Measurements from ENCODE around the gene KCNJ10.

KCNJ10 gene

DNA sequence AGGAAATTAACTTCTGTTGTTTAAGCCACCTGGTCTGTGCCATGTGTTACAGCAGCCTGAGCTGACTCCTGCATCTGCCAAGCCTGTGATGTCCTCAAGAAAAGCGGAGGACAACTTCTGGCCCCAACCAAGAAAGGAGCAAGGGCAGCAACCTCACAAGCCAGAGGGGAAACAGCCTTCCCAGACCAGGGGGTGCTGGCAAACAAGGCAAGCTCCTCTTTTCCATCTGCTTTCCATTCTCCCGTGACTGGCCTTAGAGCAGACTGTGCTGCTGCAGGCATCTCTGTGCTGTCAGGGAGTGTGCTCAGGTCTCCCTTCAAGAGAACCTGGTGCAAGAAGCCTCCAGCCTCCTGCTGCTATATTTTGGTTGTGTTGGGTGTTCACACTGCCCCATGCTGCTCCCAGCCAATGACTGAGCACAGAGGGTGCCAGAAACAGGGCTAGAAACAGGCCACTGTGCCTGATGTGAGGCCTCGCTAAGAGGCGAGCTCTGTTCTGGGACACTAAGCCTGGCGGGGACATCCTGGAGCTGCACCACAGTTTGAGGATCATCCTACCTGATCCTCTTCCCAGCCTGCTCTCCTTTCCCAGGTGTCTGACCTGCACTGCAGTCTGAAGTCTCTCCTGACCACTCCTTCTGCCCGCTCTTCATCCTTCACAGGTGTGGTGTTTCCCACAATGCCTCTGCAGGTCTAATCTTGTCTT is 88.5 kb downstream of the KCNJ10 start:
- no peak for TF ChIP-seq ZNF274 (IDR thresholded peaks at IDR 0.05; ENCODE audit: low read depth, low read length)
- no peak overlapping the region for H3K4me3 ChIP-seq (ENCODE audit: low read length)

- H3K4me3 ChIP-seq (ENCODE audit: low read length), result no peak overlapping the region
- no peak for TF ChIP-seq ZNF274 (IDR thresholded peaks at IDR 0.05; ENCODE audit: low read depth, low read length)
Measured at GRCh38 chr1:159980786-159981185, 89.2 kb downstream of the KCNJ10 start.

- no peak overlapping the region for H3K4me3 ChIP-seq (ENCODE audit: low read length)
Measured at GRCh38 chr1:159980076-159980475, 89.9 kb downstream of the KCNJ10 start.

GRCh38 chr1:159979257-159979656 is 90.7 kb downstream of the KCNJ10 start:
- TF ChIP-seq ZNF274 (IDR thresholded peaks at IDR 0.05; ENCODE audit: low read depth, low read length), result no peak
- H3K4me3 ChIP-seq (ENCODE audit: low read length), result no peak overlapping the region

More at GRCh38 chr1:159980076-159980475, 89.9 kb downstream of the KCNJ10 start:
- no peak for TF ChIP-seq ZNF274 (IDR thresholded peaks at IDR 0.05; ENCODE audit: low read depth, low read length)

GRCh38 chr1:159978107-159978398 is 91.9 kb downstream of the KCNJ10 start:
- no peak overlapping the region for H3K4me3 ChIP-seq (ENCODE audit: low read length)
- no peak for TF ChIP-seq ZNF274 (IDR thresholded peaks at IDR 0.05; ENCODE audit: low read depth, low read length)

- no peak for TF ChIP-seq ZNF274 (IDR thresholded peaks at IDR 0.05; ENCODE audit: low read depth, low read length)
- no peak overlapping the region for H3K4me3 ChIP-seq (ENCODE audit: low read length)
Measured at GRCh38 chr1:159977364-159978106, 92.4 kb downstream of the KCNJ10 start.

DNA sequence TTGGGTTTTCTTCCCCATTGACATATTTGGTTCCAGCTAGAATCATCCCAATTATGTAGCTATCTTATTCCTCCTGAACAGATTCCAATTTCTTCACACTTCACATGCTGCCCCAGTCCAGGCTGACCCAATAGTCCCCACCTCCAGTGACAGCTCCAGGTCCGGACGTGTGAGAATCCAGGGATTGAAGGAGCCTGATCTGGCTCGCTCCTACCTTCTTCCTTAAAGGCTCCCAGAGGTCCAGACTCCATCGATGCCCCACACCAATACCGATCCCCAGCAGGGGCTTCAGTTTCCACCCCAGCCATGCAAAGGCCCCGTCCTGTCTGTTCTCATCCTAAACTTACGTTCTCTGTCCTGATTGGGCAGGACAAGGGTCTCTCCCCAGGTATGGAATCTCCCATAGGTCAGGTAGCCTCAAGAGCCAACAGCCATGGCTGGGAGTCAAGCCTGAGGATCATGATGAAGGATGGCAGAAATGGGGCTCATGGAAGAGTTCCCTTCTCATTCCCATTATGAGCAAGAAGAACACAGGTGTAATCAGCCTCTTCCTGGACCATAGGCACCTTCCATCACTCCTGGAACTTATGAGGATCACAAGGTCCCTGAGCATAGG is 95.5 kb downstream of the KCNJ10 start:
- no peak for TF ChIP-seq ZNF274 (IDR thresholded peaks at IDR 0.05; ENCODE audit: low read depth, low read length)

DNA sequence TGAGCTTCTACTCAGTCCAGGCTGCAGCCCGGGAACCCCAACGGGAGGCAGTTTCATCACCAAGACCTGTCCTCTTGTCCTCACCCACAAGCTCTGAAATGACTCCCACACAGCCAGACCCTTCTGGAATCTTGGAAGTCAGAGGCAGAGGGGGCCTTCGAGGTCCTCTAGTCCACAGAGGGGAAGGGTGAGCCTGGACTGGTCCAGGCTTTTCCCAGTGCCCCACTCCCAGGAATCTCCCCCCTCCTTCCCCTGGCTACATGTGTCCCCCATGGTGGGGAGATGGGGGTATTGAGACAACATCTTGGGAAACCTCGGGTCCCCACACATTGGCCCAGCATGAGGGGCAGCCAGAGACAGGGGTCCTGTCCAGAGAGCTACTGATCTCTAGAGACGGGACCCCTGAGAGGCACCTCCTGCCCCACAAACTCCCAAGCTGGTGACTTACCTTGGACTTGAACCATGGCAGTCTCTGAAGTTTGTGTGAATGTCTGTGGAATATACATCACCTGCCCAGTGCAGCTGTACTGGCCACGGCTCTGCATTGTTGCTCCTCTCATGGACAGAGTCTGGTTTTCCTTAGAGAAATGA is 96.5 kb downstream of the KCNJ10 start:
- H3K4me3 ChIP-seq (ENCODE audit: low read length), result no peak overlapping the region
- no peak for TF ChIP-seq ZNF274 (IDR thresholded peaks at IDR 0.05; ENCODE audit: low read depth, low read length)

More for the DNA sequence above, 95.5 kb downstream of the KCNJ10 start:
- H3K4me3 ChIP-seq (ENCODE audit: low read length), result no peak overlapping the region

DNA sequence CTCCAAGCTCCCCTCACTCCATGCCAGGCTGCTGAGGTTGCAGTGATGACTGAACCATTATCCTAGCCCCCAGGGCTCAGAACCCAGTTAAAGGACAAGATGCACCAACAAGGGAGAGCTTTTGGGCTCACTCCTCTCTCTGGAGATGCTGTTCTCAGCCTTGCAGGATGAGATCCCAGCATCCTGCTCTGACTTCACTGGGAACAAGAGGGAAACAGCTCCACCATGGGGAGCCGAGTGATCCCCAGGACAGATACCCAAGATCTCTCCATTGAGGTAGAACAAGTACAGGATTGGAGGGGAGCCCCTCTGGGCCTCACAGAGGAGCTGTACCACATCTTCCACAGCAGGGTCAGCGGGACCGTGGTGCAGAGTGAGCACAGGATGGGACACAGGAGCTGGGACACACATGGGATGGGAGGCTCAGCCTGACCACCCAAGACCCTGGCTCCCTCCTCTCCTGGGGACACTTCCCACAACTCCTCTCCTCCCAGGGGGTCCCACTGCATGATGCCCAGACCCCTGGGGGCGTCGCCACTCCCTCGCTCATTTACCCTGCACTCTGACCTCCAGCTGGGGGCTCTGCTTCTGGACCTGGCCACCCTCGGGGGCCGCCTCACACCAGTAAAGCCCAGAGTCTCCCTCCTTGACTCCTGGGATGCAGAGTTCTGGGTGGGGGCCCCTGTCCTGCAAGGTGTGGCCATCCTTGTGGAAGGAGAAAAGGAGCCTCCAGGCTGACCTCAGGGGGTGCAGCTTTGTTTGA is 97.3 kb downstream of the KCNJ10 start:
- TF ChIP-seq ZNF274 (IDR thresholded peaks at IDR 0.05; ENCODE audit: low read depth, low read length), result no peak
- H3K4me3 ChIP-seq (ENCODE audit: low read length), result no peak overlapping the region

DNA sequence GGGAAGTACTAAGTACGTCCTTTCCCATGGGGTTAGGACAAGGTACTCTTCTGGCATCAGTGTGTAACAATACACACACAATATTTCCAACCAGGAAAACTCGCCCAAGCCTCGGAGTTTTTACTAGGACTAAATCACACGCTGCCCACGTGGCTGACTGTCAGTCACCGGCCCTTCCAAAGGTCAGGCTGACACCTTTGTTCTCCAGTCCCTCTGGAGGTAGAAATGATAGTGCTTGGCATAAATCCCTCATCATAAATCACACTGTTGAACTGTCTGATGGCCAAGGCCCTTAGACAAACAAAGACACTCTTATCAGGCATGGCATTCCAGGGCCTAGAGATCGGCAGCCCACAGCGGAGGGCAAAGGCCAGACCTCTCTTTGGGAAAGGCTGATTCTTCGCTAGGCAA is 99.0 kb downstream of the KCNJ10 start:
- H3K4me3 ChIP-seq (ENCODE audit: low read length), result no peak overlapping the region
- no peak for TF ChIP-seq ZNF274 (IDR thresholded peaks at IDR 0.05; ENCODE audit: low read depth, low read length)

DNA sequence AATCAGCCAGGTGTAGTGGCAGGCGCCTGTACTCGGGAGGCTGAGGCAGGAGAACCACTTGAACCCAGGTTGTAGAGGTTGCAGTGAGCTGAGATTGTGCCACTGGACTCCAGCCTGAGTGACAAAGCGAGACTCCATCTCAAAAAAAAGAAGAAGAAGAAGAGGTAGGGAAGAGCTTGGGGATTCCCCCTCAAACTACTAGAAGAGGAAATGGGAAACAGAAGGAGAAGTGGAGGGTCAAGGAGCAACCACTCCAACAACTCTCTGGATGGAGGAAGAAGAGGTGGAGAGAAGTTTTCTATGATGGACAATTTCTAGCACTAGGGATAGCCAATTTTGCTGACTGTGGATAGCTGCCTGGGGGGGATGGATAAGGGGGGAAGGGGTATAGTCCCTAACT is 101.1 kb downstream of the KCNJ10 start:
- no peak for TF ChIP-seq ZNF274 (IDR thresholded peaks at IDR 0.05; ENCODE audit: low read depth, low read length)
- H3K4me3 ChIP-seq (ENCODE audit: low read length), result no peak overlapping the region

GRCh38 chr1:159965263-159965662 is 104.7 kb downstream of the KCNJ10 start:
- no peak overlapping the region for H3K4me3 ChIP-seq (ENCODE audit: low read length)
- no peak for TF ChIP-seq ZNF274 (IDR thresholded peaks at IDR 0.05; ENCODE audit: low read depth, low read length)

DNA sequence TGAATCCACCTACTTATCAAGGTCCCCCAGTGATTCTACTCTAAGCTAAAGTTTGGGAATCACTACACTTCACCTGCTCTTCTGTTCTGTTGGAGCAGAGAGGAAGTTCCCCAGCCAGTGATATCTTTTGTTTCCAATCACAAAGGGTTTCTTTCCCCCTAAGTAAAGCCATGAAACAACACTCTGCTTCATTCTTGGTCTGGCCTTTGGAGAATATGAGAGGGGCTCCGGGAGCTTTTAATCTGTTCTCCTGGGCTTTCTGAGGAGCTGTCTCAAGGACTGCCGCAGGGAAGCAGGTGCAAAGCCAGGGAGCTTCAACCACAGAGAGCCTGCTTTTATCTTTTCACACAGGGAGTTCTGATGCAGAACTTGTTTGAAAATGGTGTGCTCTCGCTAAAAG is 105.8 kb downstream of the KCNJ10 start:
- H3K4me3 ChIP-seq (ENCODE audit: low read length), result no peak overlapping the region
- no peak for TF ChIP-seq ZNF274 (IDR thresholded peaks at IDR 0.05; ENCODE audit: low read depth, low read length)

- no peak for TF ChIP-seq ZNF274 (IDR thresholded peaks at IDR 0.05; ENCODE audit: low read depth, low read length)
- no peak overlapping the region for H3K4me3 ChIP-seq (ENCODE audit: low read length)
Measured at GRCh38 chr1:159962176-159962575, 107.8 kb downstream of the KCNJ10 start.
